Kidney epithelial cell (primary cell): Measurements from ENCODE around the gene CDK6. TPM values are rescaled to one million over a fixed set of nuclear protein-coding genes. Genes with fewer than 3 reads are reported as not detected.

Experiments used
- DNase-seq: peaks from one replicate; pipeline ENCODE4 v3.0.0-alpha.2; 2010; ENCODE audit warnings: low read depth
- H3K27me3 ChIP-seq: 2 replicates; pipeline ENCODE4 v1.6.0; 2011; ENCODE audit warnings: low read length; ENCODE audit not compliant: control insufficient read depth, insufficient read depth
- H3K36me3 ChIP-seq: 2 replicates; pipeline ENCODE4 v1.5.1; 2011; ENCODE audit warnings: low read length; ENCODE audit not compliant: control insufficient read depth, insufficient read depth
- H3K4me3 ChIP-seq: 2 replicates; pipeline ENCODE4 v1.5.1; 2011; ENCODE audit warnings: low read depth, mild to moderate bottlenecking, control low read depth, low read length
- CTCF ChIP-seq: IDR thresholded peaks from 2 replicates; pipeline ENCODE4 v1.5.1; 2011; ENCODE audit warnings: mild to moderate bottlenecking, moderate library complexity, low read length, control low read depth, inconsistent platforms; ENCODE audit not compliant: insufficient read depth, poor library complexity, severe bottlenecking
- total RNA-seq: library from RNA; depleted of rRNA; stranded (reverse); fragments of >200 nt; gene quantifications from 2 replicates; pipeline ENCODE4 v1.2.3, GENCODE V29; 2015

Gene CDK6
- total RNA-seq, 1 donor from 2014 or later, result 91.0 TPM

GRCh38 chr7:92633211-92633906 lies 203.0 kb downstream of the CDK6 start:
- Histone ChIP-seq H3K4me3 (no peak overlapping the region), H3K36me3 (peaks cover 3% of the 10 kb centered on the region), H3K27me3 (no peaks in the 10 kb centered on the region)
- no peak for DNase-seq
- TF ChIP-seq CTCF, result no peak

GRCh38 chr7:92632791-92633190 lies 203.6 kb downstream of the CDK6 start:
- Histone ChIP-seq H3K4me3 (no peak overlapping the region), H3K27me3 (no peaks in the 10 kb centered on the region), H3K36me3 (peaks cover 2% of the 10 kb centered on the region)
- DNase-seq, result no peak
- no peak for TF ChIP-seq CTCF

- Histone ChIP-seq H3K27me3 (no peaks in the 10 kb centered on the region), H3K36me3 (peaks cover 2% of the 10 kb centered on the region), H3K4me3 (no peak overlapping the region)
- DNase-seq, result no peak
- TF ChIP-seq CTCF, result no peak
Measured at GRCh38 chr7:92631850-92632487, 204.4 kb downstream of the CDK6 start.

GRCh38 chr7:92631067-92631849 lies 205.1 kb downstream of the CDK6 start:
- Histone ChIP-seq H3K36me3 (peaks cover 2% of the 10 kb centered on the region), H3K4me3 (no peak overlapping the region), H3K27me3 (no peaks in the 10 kb centered on the region)
- DNase-seq, result no peak
- TF ChIP-seq CTCF, result no peak

- Histone ChIP-seq H3K27me3 (no peaks in the 10 kb centered on the region), H3K36me3 (peaks cover 2% of the 10 kb centered on the region), H3K4me3 (no peak overlapping the region)
- DNase-seq, result no peak
- no peak for TF ChIP-seq CTCF
Measured at GRCh38 chr7:92629779-92630178, 206.6 kb downstream of the CDK6 start.
